Measurements from ENCODE around the gene AP2S1.

GRCh38 chr19:46886546-46887239 is 36.0 kb upstream of the AP2S1 start:
- TF ChIP-seq POLR2A (IDR thresholded peaks at IDR 0.05; ENCODE audit: extremely low read depth, insufficient read length) (no peak), CTCF (IDR thresholded peaks at IDR 0.05; ENCODE audit: low read depth, low read length) (no peak)

Data from NB4 (cell line).